Stimulated activated naive B cell treated with anti-CD40 and anti-IgM and Interleukin-4, amounts not matched to agents 10 μg/mL and 1 μg/mL and 100 μg/mL, for 72 hours (primary cell): ENCODE results near the gene PYHIN1.

ENCODE experiments used
- ATAC-seq, 2 donors: fragments of 150-1000 bp; cut with Tn5 transposase; replicated peaks; 2 replicates each; pipeline ENCODE4 v1.10.0; 2021; ENCODE audit warnings: moderate library complexity in 1 of 2
- DNase-seq: peaks from one replicate; pipeline ENCODE4 v3.0.0; 2021
- H3K27ac Mint-ChIP-seq: one replicate; pipeline ENCODE4 v1.8.0; 2022; ENCODE audit warnings: mild to moderate bottlenecking, mixed read lengths
- H3K27me3 Mint-ChIP-seq, 2 donors: one replicate each; pipeline ENCODE4 v1.8.0; 2022; ENCODE audit warnings: mixed read lengths in 2 of 2
- H3K36me3 Mint-ChIP-seq, 2 donors: one replicate each; pipeline ENCODE4 v1.8.0; 2022; ENCODE audit warnings: mixed read lengths in 2 of 2, mild to moderate bottlenecking in 1 of 2
- H3K4me1 Mint-ChIP-seq, 2 donors: one replicate each; pipeline ENCODE4 v1.8.0; 2022; ENCODE audit warnings: mixed read lengths in 2 of 2, mild to moderate bottlenecking in 1 of 2
- H3K4me3 Mint-ChIP-seq, 2 donors: one replicate each; pipeline ENCODE4 v1.8.0; 2022; ENCODE audit warnings: mild to moderate bottlenecking in 2 of 2, mixed read lengths in 2 of 2, moderate library complexity in 1 of 2
- H3K9me3 Mint-ChIP-seq, 2 donors: one replicate each; pipeline ENCODE4 v1.8.0; 2022; ENCODE audit warnings: mixed read lengths in 2 of 2, mild to moderate bottlenecking in 1 of 2

Gene PYHIN1

DNA sequence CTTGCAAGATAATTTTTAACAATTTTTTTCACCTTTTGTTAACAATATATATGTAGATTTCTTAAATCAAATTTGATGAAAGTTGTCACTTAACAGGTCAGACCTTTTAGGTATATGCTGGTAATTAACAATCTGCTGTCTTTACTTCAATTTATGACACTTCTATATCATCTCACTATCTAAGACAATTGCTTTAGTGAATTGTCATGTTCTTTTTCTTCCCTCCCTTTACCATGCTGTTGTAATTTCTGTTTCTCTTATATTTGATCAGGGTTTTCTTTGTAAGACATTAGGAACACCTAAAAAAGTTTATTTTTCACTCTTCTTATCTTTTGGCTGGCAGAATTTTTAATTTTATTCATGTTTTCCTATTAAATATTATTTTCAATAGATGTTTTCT lies 80.4 kb downstream of the PYHIN1 start:
- Mint-ChIP-seq H3K9me3 (no peaks in the 10 kb centered on the region), H3K4me3 (peak overlapping the region; percentile 84 to 86), H3K27me3 (no peaks in the 10 kb centered on the region), H3K36me3 (peaks cover 34 to 50% of the 10 kb centered on the region in 2 donors), H3K4me1 (peaks cover 42 to 74% of the 10 kb centered on the region in 2 donors), H3K27ac (peak overlapping the region; percentile 88)
- DNase-seq, result no peak
- ATAC-seq, result no peak

DNA sequence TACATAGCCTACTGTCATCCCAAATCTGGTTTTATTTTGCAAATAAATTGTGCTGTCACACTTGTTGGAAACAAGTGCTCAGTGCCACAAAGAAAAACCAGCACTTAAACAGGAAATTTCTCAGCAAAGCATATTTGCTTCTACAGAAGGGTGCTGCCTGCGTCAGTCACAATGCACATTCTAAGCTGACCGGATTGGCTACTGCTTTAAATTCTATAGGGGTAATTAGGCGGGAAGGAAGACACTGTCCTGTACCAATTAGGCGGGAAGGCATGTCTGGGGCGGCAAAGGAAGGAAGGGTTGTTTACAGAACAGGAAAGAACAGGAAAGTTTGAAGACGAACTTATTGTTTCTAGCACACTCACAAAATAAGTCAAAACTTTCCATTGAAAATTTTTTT lies 81.1 kb downstream of the PYHIN1 start:
- peak; percentile 56 for DNase-seq
- Mint-ChIP-seq H3K4me3 (peak overlapping the region; percentile 79 to 87), H3K9me3 (no peaks in the 10 kb centered on the region)

DNA sequence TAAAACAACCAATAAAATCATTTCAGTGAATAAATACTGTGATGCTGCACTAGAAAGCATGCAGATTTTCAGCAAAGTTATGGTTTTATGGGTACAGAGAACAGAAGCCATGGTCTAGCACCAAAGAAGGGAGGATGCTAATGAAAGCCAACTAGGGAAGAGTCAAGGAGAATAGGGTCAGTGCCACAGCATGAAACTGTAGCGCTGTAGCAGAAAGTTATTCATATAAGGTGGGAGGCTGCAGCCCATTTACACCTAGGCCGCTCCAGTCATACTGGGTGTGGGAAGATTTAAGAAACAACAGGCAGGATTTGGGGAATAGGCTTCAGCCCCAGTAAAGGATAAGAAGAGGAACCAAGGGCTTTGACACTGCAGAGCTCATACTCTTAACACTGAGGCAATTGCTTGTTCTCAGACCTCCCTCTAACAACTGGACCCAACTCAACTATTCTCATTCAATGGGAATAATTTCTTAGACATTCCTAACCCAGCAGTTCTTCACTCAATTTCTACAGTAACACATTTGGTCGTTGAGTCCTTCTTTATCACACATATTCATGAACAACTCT lies 82.7 kb downstream of the PYHIN1 start:
- Mint-ChIP-seq H3K4me1 (peaks cover 38 to 69% of the 10 kb centered on the region in 2 donors), H3K4me3 (peak overlapping the region; percentile 79 to 87), H3K9me3 (no peaks in the 10 kb centered on the region), H3K36me3 (peaks cover 47 to 62% of the 10 kb centered on the region in 2 donors), H3K27me3 (no peaks in the 10 kb centered on the region), H3K27ac (peak overlapping the region; percentile 89)
- no peak for DNase-seq
- ATAC-seq, result no peak

More for the DNA sequence above, 81.1 kb downstream of the PYHIN1 start:
- peak overlapping the region; percentile 89 for H3K27ac Mint-ChIP-seq
- ATAC-seq, result peak; percentile 60
- peaks cover 44 to 71% of the 10 kb centered on the region in 2 donors for H3K4me1 Mint-ChIP-seq
- peaks cover 38 to 54% of the 10 kb centered on the region in 2 donors for H3K36me3 Mint-ChIP-seq
- no peaks in the 10 kb centered on the region for H3K27me3 Mint-ChIP-seq

DNA sequence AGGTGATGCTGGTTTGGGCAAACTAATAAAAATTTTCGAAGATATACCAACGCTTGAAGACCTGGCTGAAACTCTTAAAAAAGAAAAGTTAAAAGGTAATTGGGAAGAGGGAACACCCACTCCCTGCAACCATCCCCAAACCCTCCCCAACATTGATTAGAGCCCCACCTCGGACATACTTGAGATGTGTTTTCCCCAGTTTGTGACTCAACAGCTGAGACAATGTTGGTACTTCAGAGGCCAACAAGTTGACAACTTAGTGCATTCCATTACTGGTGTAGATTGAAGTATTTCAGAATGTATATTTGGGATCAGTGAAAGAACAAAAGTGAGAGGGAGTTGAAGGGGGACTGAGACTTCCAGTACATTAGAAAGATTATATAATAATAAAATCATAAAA lies 83.5 kb downstream of the PYHIN1 start:
- DNase-seq (no peak), ATAC-seq (no peak)
- Mint-ChIP-seq H3K9me3 (no peaks in the 10 kb centered on the region), H3K27ac (peak overlapping the region; percentile 89), H3K4me1 (peaks cover 39 to 67% of the 10 kb centered on the region in 2 donors), H3K36me3 (peaks cover 53 to 67% of the 10 kb centered on the region in 2 donors), H3K4me3 (peak overlapping the region; percentile 79 to 87), H3K27me3 (no peaks in the 10 kb centered on the region)

DNA sequence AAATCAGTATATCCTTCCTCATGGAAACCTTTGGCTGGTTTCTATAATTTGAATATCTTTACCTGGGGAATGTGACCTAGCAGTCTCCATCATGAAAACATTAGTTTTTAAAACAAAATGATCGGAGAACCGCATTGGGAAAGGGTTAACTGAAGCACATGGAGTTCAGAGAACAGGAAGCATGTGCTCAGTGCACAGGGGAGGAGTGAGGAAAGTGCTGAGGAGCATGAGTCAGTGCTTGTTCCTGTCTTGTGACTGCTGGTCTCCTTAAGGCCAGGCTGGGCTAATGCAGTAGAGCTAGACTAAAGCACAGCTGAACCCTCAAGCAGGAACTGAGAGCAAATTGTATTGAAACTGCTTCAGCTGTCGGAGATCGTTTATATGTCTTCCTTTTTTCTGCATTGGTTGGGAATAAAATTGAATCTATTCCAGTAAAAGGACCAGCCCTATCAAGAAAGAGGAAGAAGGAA lies 84.1 kb downstream of the PYHIN1 start:
- peaks cover 54 to 67% of the 10 kb centered on the region in 2 donors for H3K36me3 Mint-ChIP-seq
- peak overlapping the region; percentile 99 for H3K27ac Mint-ChIP-seq
- H3K9me3 Mint-ChIP-seq, result no peaks in the 10 kb centered on the region
- H3K4me3 Mint-ChIP-seq, result peak overlapping the region; percentile 78 to 81
- ATAC-seq, result peak; percentile 99
- H3K4me1 Mint-ChIP-seq, result peaks cover 42 to 71% of the 10 kb centered on the region in 2 donors
- peak; percentile 78 for DNase-seq
- H3K27me3 Mint-ChIP-seq, result no peaks in the 10 kb centered on the region

DNA sequence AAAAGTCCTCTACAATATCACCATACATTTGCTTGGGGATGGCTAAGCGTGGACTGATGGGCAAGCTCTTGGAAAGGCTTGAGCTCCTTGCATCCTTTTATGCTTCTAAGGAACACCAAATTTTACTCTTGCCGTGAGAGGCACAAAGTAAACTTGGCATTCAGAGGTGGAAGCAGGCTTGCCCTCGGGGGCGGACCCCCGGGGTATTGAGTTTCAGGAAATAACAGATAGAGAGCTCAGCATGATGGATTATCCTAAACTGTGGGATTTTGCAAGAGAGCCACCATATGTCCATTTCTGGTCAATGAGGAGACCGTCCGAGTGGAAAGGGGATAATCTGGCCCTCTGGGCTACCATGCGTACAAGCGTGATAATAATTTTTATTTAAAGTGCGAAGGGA lies 92.4 kb downstream of the PYHIN1 start:
- H3K36me3 Mint-ChIP-seq, result peaks cover 67 to 82% of the 10 kb centered on the region in 2 donors
- no peaks in the 10 kb centered on the region for H3K27me3 Mint-ChIP-seq
- H3K9me3 Mint-ChIP-seq, result peaks cover 0 to 2% of the 10 kb centered on the region in 2 donors
- peaks cover 46 to 68% of the 10 kb centered on the region in 2 donors for H3K4me1 Mint-ChIP-seq
- H3K4me3 Mint-ChIP-seq, result no peak overlapping the region
- H3K27ac Mint-ChIP-seq, result peak overlapping the region; percentile 47
- ATAC-seq, result no peak
- no peak for DNase-seq

DNA sequence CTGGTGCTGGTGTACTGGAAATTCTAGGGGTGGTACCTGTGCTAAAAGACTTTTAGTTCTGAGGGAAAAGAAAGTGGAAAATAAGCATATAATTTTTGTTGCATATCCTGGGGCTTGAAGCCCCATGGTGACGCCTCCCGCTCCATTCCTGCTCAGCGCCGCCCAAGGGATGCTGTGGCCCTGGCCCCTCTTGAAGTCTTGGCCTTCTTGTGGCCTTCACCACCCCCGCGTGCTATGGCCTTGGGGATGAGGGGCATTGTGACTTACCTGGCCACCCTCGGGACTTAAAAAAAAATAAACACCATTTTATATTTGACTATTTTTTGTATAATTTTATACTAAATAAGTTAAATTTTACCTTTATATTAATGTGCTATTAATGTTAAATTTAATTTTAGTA lies 93.7 kb downstream of the PYHIN1 start:
- peaks cover 43 to 72% of the 10 kb centered on the region in 2 donors for H3K4me1 Mint-ChIP-seq
- H3K36me3 Mint-ChIP-seq, result peaks cover 72 to 86% of the 10 kb centered on the region in 2 donors
- no peaks in the 10 kb centered on the region for H3K27me3 Mint-ChIP-seq
- H3K9me3 Mint-ChIP-seq, result peaks cover 0 to 3% of the 10 kb centered on the region in 2 donors
- DNase-seq (no peak), ATAC-seq (no peak)
- no peak overlapping the region for H3K4me3 Mint-ChIP-seq
- peak overlapping the region; percentile 47 for H3K27ac Mint-ChIP-seq
